Measurements from ENCODE around the gene SMG1. TPM values are rescaled to one million over a fixed set of nuclear protein-coding genes. Genes with fewer than 3 reads are reported as not detected.

Gene SMG1
- total and polyA plus RNA-seq, 2 of the 13 experiments (the other 11 are each of a cell fraction or from before 2014, with no cell fraction given) = 48.7 to 53.7 TPM

GRCh38 chr16:18788828-18789514 lies 137.2 kb downstream of the SMG1 start (continued):
- no peak for TF ChIP-seq ZHX2 (IDR thresholded peaks at IDR 0.05; ENCODE audit: low read depth)
- TF ChIP-seq ZHX2 (CRISPR knock-in tag; IDR thresholded peaks at IDR 0.05; ENCODE audit: borderline replicate concordance) = no peak
- no peak for TF ChIP-seq ZNF530 (CRISPR knock-in tag; IDR thresholded peaks at IDR 0.05; ENCODE audit: low read depth)
- no peak for TF ChIP-seq ZBTB46 (CRISPR knock-in tag; IDR thresholded peaks at IDR 0.05; ENCODE audit: borderline replicate concordance)
- no peak for TF ChIP-seq CREB1 (IDR thresholded peaks at IDR 0.05)
- TF ChIP-seq CREB1 (CRISPR knock-in tag; IDR thresholded peaks at IDR 0.05) = no peak
- peak; percentile 84; the same call in 1 of the 2 replicates for TF ChIP-seq SMYD3 (CRISPR knock-in tag; IDR thresholded peaks at IDR 0.05)
- peak; percentile 7 for TF ChIP-seq TEAD3 (CRISPR knock-in tag; optimal IDR thresholded peaks at IDR 0.05; ENCODE audit: borderline replicate concordance)
- TF ChIP-seq TRAFD1 (CRISPR knock-in tag; IDR thresholded peaks at IDR 0.05; ENCODE audit: borderline replicate concordance) = no peak
- TF ChIP-seq DBP (CRISPR knock-in tag; IDR thresholded peaks at IDR 0.05; ENCODE audit: not compliant biosample characterization) = no peak
- no peak for TF ChIP-seq SATB2 (CRISPR knock-in tag; IDR thresholded peaks at IDR 0.05)
- no peak; the same call in 1 of the 2 replicates for TF ChIP-seq ZNF160 (CRISPR knock-in tag; IDR thresholded peaks at IDR 0.05)
- TF ChIP-seq ARNTL (CRISPR knock-in tag; IDR thresholded peaks at IDR 0.05) = peak; percentile 45; the same call in 1 of the 2 replicates
- TF ChIP-seq YEATS4 (CRISPR knock-in tag; IDR thresholded peaks at IDR 0.05; ENCODE audit: borderline replicate concordance) = peak; percentile 31; the same call in 1 of the 2 replicates
- no peak for TF ChIP-seq HBP1 (CRISPR knock-in tag; IDR thresholded peaks at IDR 0.05; ENCODE audit: low read depth)
- TF ChIP-seq MXI1 (IDR thresholded peaks at IDR 0.05; ENCODE audit: borderline replicate concordance, low read depth, low read length) = peak; percentile 57; the same call in 1 of the 3 replicates
- TF ChIP-seq ZNF225 (CRISPR knock-in tag; IDR thresholded peaks at IDR 0.05) = no peak
- TF ChIP-seq ARNT (IDR thresholded peaks at IDR 0.05) = no peak
- TF ChIP-seq ISX (CRISPR knock-in tag; conservative IDR thresholded peaks at IDR 0.05) = no peak
